ENCODE results near the gene PABPN1L. TPM values are rescaled to one million over a fixed set of nuclear protein-coding genes. Genes with fewer than 3 reads are reported as not detected.

PABPN1L gene
- total and polyA plus RNA-seq, 2 of the 8 experiments (the other 6 are each of a cell fraction or from before 2014, with no cell fraction given), result not detected

GRCh38 chr16:88863426-88863825, 3.0 kb downstream of the PABPN1L start:
- H3K27ac ChIP-seq (ENCODE audit: low read depth, low read length), result no peak overlapping the region
- no peak overlapping the region for H2BK15ac ChIP-seq (ENCODE audit: low read length)
- no peak overlapping the region for H3K14ac ChIP-seq (ENCODE audit: insufficient read length)
- H2BK120ac ChIP-seq (replicated peaks; ENCODE audit: low read depth, low read length), result no peak overlapping the region
- no peak overlapping the region for H3K4me3 ChIP-seq (ENCODE audit: extremely low read depth in 1 of 4, insufficient read depth in 2 of 4, low read depth in 3 of 4, low read length in 4 of 4)
- no peak overlapping the region for H2BK20ac ChIP-seq (ENCODE audit: low read length)
- H4K8ac ChIP-seq (ENCODE audit: extremely low read depth, insufficient read depth, low read length), result peak overlapping the region; percentile 40; the same call in 1 of the 2 replicates
- no peak overlapping the region for H3K9ac ChIP-seq (replicated peaks in 1 of 4; ENCODE audit: extremely low read depth in 1 of 4, low read depth in 3 of 4, low read length in 3 of 4)
- WGBS, 2 experiments (ENCODE audit: extremely low coverage in 1 of 2, insufficient coverage in 1 of 2, insufficient read length in 1 of 2, insufficient replicate concordance in 2 of 2, low coverage in 1 of 2, low lambda C conversion rate in 2 of 2, missing lambda C conversion rate in 1 of 2), result 92% methylated on average over 12 of the region's 13 CpGs; no CpG with 5 or more reads in 1 of the 2 experiments
- H3K27me3 ChIP-seq (replicated peaks in 1 of 4; ENCODE audit: control insufficient read depth in 3 of 4, extremely low read depth in 1 of 4, insufficient read depth in 3 of 4, low read length in 3 of 4), result no peaks in the 10 kb centered on the region
- ChIA-PET POLR2A (ENCODE audit: partially characterized antibody) (interaction anchor here (0.8 to 1.8 kb wide), 5 partner anchors 9 to 306 kb away, joined by 3 to 5 read pairs (median 3); no protein-coding TSS in a partner anchor), CTCF (ENCODE audit: partially characterized antibody) (interaction anchor here (1.7 to 1.8 kb wide), 2 partner anchors 47 to 111 kb away, joined by 4 to 5 read pairs; no protein-coding TSS in a partner anchor)
- H3K79me2 ChIP-seq (ENCODE audit: control insufficient read depth in 1 of 2, insufficient read depth in 2 of 2, low read length in 2 of 2), result 0 out of 4 replicates have a peak, but pooled peaks cover 0 to 1% of the 10 kb centered on the region in 2 experiments
- no peak for DNase-seq (ENCODE audit: low read depth in 1 of 2, low spot score in 2 of 2)
- no peak overlapping the region for H3K23ac ChIP-seq (ENCODE audit: insufficient read length)
- H4K20me1 ChIP-seq (replicated peaks in 1 of 2; ENCODE audit: control insufficient read depth in 1 of 2, insufficient read depth in 2 of 2, low read length in 2 of 2), result peaks cover 2 to 4% of the 10 kb centered on the region in 2 experiments
- no peak overlapping the region for H3K4me2 ChIP-seq (ENCODE audit: insufficient read depth in 1 of 2, low read depth in 2 of 2, low read length in 2 of 2)
- no peaks in the 10 kb centered on the region for H3K4me1 ChIP-seq (replicated peaks in 1 of 4; ENCODE audit: control insufficient read depth in 3 of 4, insufficient read depth in 4 of 4, low read length in 3 of 4)
- no peak overlapping the region for H3K4ac ChIP-seq (replicated peaks; ENCODE audit: insufficient read length, low read depth, low read length)
- no peak overlapping the region for H4K5ac ChIP-seq (ENCODE audit: insufficient read length, low read depth, low read length)
- H2BK5ac ChIP-seq (ENCODE audit: low read depth, low read length), result no peak overlapping the region
- H3K56ac ChIP-seq (replicated peaks; ENCODE audit: insufficient read length, low read depth, low read length), result no peak overlapping the region
- no peak for FAIRE-seq
- H3K36me3 ChIP-seq (ENCODE audit: control insufficient read depth in 2 of 4, insufficient read depth in 4 of 4, low read length in 3 of 4), result peaks cover 11 to 21% (median 15%) of the 10 kb centered on the region in 4 experiments
- H2AFZ ChIP-seq (ENCODE audit: low read length), result no peak overlapping the region
- no peaks in the 10 kb centered on the region for H3K9me3 ChIP-seq (ENCODE audit: insufficient read depth in 2 of 2, low read depth in 1 of 2, low read length in 1 of 2)
- peaks cover 2% of the 10 kb centered on the region; the same call in 1 of the 2 replicates for H3K79me1 ChIP-seq (ENCODE audit: low read depth, low read length)
- H3K18ac ChIP-seq (ENCODE audit: extremely low read depth, low read length), result no peak overlapping the region
- H2BK12ac ChIP-seq (ENCODE audit: low read depth, low read length), result no peak overlapping the region
- no peaks in the 10 kb centered on the region for H3K23me2 ChIP-seq (ENCODE audit: low read depth, low read length)
- no peak overlapping the region for H4K91ac ChIP-seq (replicated peaks; ENCODE audit: insufficient read length, low read length)
- no peak overlapping the region for H2AK5ac ChIP-seq (ENCODE audit: low read depth, low read length)
- no peak for TF ChIP-seq FOSL1 (IDR thresholded peaks at IDR 0.05; ENCODE audit: insufficient read depth, low read depth, low read length)
- TF ChIP-seq JUN (IDR thresholded peaks at IDR 0.05; ENCODE audit: low read depth, low read length), result no peak
- no peak for TF ChIP-seq NRF1 (IDR thresholded peaks at IDR 0.05; ENCODE audit: low read depth, low read length)
- no peak for TF ChIP-seq CHD1 (IDR thresholded peaks at IDR 0.05; ENCODE audit: low read depth, low read length)
- TF ChIP-seq KDM4A (IDR thresholded peaks at IDR 0.05; ENCODE audit: low read depth, low read length, severe bottlenecking), result no peak
- TF ChIP-seq RXRA (IDR thresholded peaks at IDR 0.05; ENCODE audit: insufficient read depth, low read depth, low read length), result no peak
- no peak for TF ChIP-seq BCL11A (IDR thresholded peaks at IDR 0.05; ENCODE audit: low read depth in 2 of 2, low read length in 2 of 2)

Measured in H1 (cell line).